GM12864 (cell line): ENCODE data around the gene CGREF1.
A peak's percentile ranks its signal among the peaks of the same experiment; 100 is the strongest.

Experiments used
- DNase-seq: peaks from one replicate; pipeline ENCODE4 v3.0.0-alpha.2; 2011; ENCODE audit warnings: low read depth
- H3K4me3 ChIP-seq: 2 replicates; pipeline ENCODE4 v1.5.1; 2011; ENCODE audit warnings: mild to moderate bottlenecking, low read depth, low read length, control low read depth
- CTCF ChIP-seq: IDR thresholded peaks from 2 replicates; pipeline ENCODE4 v1.5.1; 2011; ENCODE audit warnings: low read depth, mild to moderate bottlenecking, moderate library complexity, low read length, control low read depth, inconsistent platforms; ENCODE audit errors: missing control alignments

CGREF1 gene

GRCh38 chr2:27070653-27071276, 48.2 kb downstream of the CGREF1 start:
- no peak for TF ChIP-seq CTCF
- DNase-seq, result no peak
- peak overlapping the region; percentile 98 for H3K4me3 ChIP-seq

- no peak for TF ChIP-seq CTCF
- DNase-seq, result no peak
- H3K4me3 ChIP-seq, result peak overlapping the region; percentile 98
Observed at GRCh38 chr2:27069961-27070618, 48.8 kb downstream of the CGREF1 start.

- H3K4me3 ChIP-seq, result no peak overlapping the region
- TF ChIP-seq CTCF, result no peak
- no peak for DNase-seq
Observed at GRCh38 chr2:27069436-27069835, 49.5 kb downstream of the CGREF1 start.

- no peak overlapping the region for H3K4me3 ChIP-seq
- DNase-seq, result no peak
- no peak for TF ChIP-seq CTCF
Observed at GRCh38 chr2:27067385-27067784, 51.5 kb downstream of the CGREF1 start.

- no peak for TF ChIP-seq CTCF
- DNase-seq, result no peak
- no peak overlapping the region for H3K4me3 ChIP-seq
Observed at GRCh38 chr2:27065128-27065527, 53.8 kb downstream of the CGREF1 start.

GRCh38 chr2:27060323-27060722, 58.6 kb downstream of the CGREF1 start:
- H3K4me3 ChIP-seq, result no peak overlapping the region
- no peak for DNase-seq
- no peak for TF ChIP-seq CTCF

GRCh38 chr2:27059141-27059820, 59.6 kb downstream of the CGREF1 start:
- no peak for TF ChIP-seq CTCF
- no peak overlapping the region for H3K4me3 ChIP-seq
- no peak for DNase-seq
